Hepatocyte (in vitro differentiated cells): ENCODE results near the gene SH3PXD2B.

Source experiments
- EZH2 ChIP-seq: fragments of 200-600 bp; sonication (generic); IDR thresholded peaks from 2 replicates; pipeline ENCODE4 v1.6.1; 2016; ENCODE audit warnings: antibody characterized with exemption, mild to moderate bottlenecking, borderline replicate concordance
- EZH2phosphoT487 ChIP-seq: fragments of 200-600 bp; sonication (generic); IDR thresholded peaks from one replicate; pipeline ENCODE4 v1.6.1; 2018; ENCODE audit warnings: antibody characterized with exemption, mild to moderate bottlenecking, low read depth, moderate library complexity; ENCODE audit not compliant: unreplicated experiment, severe bottlenecking
- TF ChIP-seq, protein P1 (sequence below): fragments of 200-600 bp; sonication (generic); IDR thresholded peaks from 2 replicates; pipeline ENCODE4 v1.5.1; 2016; ENCODE audit warnings: antibody characterized with exemption, mild to moderate bottlenecking; ENCODE audit not compliant: poor library complexity

DNA sequence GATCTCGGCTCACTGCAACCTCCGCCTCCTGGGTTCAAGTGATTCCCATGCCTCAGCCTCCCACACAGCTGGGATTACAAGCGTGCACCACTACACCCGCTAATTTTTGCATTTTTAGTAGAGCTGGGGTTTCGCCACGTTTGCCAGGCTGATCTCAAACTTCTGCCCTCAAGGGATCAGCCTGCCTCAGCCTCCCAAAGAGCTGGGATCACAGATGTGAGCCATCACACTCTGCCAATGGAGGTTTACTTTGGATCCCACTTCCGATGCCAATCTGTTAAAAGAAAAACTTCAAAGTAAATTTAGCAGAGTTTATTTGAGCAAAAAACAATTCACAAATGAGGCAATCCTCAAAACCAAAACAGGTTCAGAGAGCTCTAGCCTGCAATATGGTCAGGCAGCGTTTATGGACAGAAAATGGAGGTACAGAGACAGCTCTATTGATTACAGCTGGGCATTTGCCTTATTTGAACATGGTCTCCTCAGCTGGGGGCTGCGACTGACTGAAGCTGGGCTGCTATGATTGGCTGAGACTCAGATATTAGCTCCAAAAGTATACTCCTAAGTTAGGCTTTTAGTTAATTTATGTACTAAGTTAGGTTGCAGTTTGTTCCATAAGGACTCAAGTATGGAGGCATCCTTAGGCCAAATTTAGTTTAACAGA, 152.1 kb downstream of the SH3PXD2B start:
- no peak for TF ChIP-seq EZH2
- TF ChIP-seq, protein P1, sequence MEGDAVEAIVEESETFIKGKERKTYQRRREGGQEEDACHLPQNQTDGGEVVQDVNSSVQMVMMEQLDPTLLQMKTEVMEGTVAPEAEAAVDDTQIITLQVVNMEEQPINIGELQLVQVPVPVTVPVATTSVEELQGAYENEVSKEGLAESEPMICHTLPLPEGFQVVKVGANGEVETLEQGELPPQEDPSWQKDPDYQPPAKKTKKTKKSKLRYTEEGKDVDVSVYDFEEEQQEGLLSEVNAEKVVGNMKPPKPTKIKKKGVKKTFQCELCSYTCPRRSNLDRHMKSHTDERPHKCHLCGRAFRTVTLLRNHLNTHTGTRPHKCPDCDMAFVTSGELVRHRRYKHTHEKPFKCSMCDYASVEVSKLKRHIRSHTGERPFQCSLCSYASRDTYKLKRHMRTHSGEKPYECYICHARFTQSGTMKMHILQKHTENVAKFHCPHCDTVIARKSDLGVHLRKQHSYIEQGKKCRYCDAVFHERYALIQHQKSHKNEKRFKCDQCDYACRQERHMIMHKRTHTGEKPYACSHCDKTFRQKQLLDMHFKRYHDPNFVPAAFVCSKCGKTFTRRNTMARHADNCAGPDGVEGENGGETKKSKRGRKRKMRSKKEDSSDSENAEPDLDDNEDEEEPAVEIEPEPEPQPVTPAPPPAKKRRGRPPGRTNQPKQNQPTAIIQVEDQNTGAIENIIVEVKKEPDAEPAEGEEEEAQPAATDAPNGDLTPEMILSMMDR, result no peak
- TF ChIP-seq EZH2phosphoT487, result no peak
